GM23248 (cell line): ENCODE measurements around the gene SMIM22.

Experiments
- EZH2 ChIP-seq: fragments of 200-600 bp; sonication (generic); IDR thresholded peaks from 2 replicates; pipeline ENCODE4 v1.6.1; 2018; ENCODE audit warnings: antibody characterized with exemption, mild to moderate bottlenecking; ENCODE audit not compliant: insufficient read depth, poor library complexity, severe bottlenecking
- EZH2phosphoT487 ChIP-seq: fragments of 200-600 bp; sonication (generic); IDR thresholded peaks from 2 replicates; pipeline ENCODE4 v1.6.1; 2018; ENCODE audit warnings: antibody characterized with exemption, moderate library complexity, mild to moderate bottlenecking, low read depth; ENCODE audit not compliant: insufficient read depth

GRCh38 chr16:4760221-4760910 is 34.8 kb upstream of the SMIM22 start:
- TF ChIP-seq EZH2: no peak
- TF ChIP-seq EZH2phosphoT487: no peak
